GM21360 (cell line): Measurements from ENCODE around the gene SMCO3.

Experiments
- ATAC-seq: cut with Tn5 transposase; IDR thresholded peaks from one replicate; pipeline ENCODE4 v1.9.1; 2021; ENCODE audit warnings: mild to moderate bottlenecking, moderate library complexity; ENCODE audit not compliant: unreplicated experiment

SMCO3 gene

GRCh38 chr12:14814014-14814413, at the start of gene SMCO3:
Gene SMCO3 (minus strand): TSS chr12:14814182. CDS start chr12:14806680, 7,502 bp downstream.
- no peak for ATAC-seq

- ATAC-seq = no peak
These were observed 46.5 kb upstream of the SMCO3 start for GRCh38 chr12:14860490-14860889.

- no peak for ATAC-seq
These were observed 44.5 kb upstream of the SMCO3 start for GRCh38 chr12:14858513-14858912.

GRCh38 chr12:14854586-14855183, 40.7 kb upstream of the SMCO3 start:
- ATAC-seq = no peak

- ATAC-seq = no peak
These were observed 40.0 kb upstream of the SMCO3 start for GRCh38 chr12:14853961-14854360.

GRCh38 chr12:14852880-14853279, 38.9 kb upstream of the SMCO3 start:
- no peak for ATAC-seq

GRCh38 chr12:14850929-14851663, 37.1 kb upstream of the SMCO3 start:
- ATAC-seq = peak; percentile 63

GRCh38 chr12:14849661-14850060, 35.7 kb upstream of the SMCO3 start:
- no peak for ATAC-seq

GRCh38 chr12:14846876-14847580, 33.0 kb upstream of the SMCO3 start:
- ATAC-seq = no peak

GRCh38 chr12:14846042-14846587, 32.1 kb upstream of the SMCO3 start:
- no peak for ATAC-seq

- ATAC-seq = no peak
These were observed 31.4 kb upstream of the SMCO3 start for GRCh38 chr12:14845350-14845750.

- no peak for ATAC-seq
These were observed 30.4 kb upstream of the SMCO3 start for GRCh38 chr12:14844401-14844800.

GRCh38 chr12:14843425-14843887, 29.5 kb upstream of the SMCO3 start, which contains the start of gene ART4:
Gene ART4 (minus strand): TSS chr12:14843526. CDS start chr12:14843113, 413 bp downstream.
- no peak for ATAC-seq

GRCh38 chr12:14842315-14842714, 28.3 kb upstream of the SMCO3 start:
- no peak for ATAC-seq

GRCh38 chr12:14841761-14842160, 27.8 kb upstream of the SMCO3 start:
- no peak for ATAC-seq

- ATAC-seq = no peak
These were observed 26.6 kb upstream of the SMCO3 start for GRCh38 chr12:14840616-14841015.

- ATAC-seq = no peak
These were observed 25.3 kb upstream of the SMCO3 start for GRCh38 chr12:14839262-14839661.

- no peak for ATAC-seq
These were observed 22.6 kb upstream of the SMCO3 start for GRCh38 chr12:14836336-14837210.

- ATAC-seq = no peak
These were observed 20.5 kb upstream of the SMCO3 start for GRCh38 chr12:14834509-14834908.

GRCh38 chr12:14833952-14834351, 20.0 kb upstream of the SMCO3 start:
- ATAC-seq = no peak
